Choroid plexus epithelial cell (primary cell): Measurements from ENCODE around the gene BLACAT1.

Experiments used
- DNase-seq: peaks from one replicate; pipeline ENCODE4 v3.0.0-alpha.2; 2010; ENCODE audit warnings: low read depth
- H3K4me3 ChIP-seq: 2 replicates; pipeline ENCODE4 v1.5.1; 2011; ENCODE audit warnings: low read depth, mild to moderate bottlenecking, control low read depth, low read length, moderate library complexity
- CTCF ChIP-seq: conservative IDR thresholded peaks from 2 replicates; pipeline ENCODE4 v1.5.1; 2011; ENCODE audit warnings: low read depth, mild to moderate bottlenecking, control low read depth, inconsistent platforms, low read length, moderate library complexity

The BLACAT1 gene

GRCh38 chr1:205424901-205425600 lies 30.8 kb downstream of the BLACAT1 start:
- H3K4me3 ChIP-seq: no peak overlapping the region
- DNase-seq: no peak
- TF ChIP-seq CTCF: no peak

- TF ChIP-seq CTCF: no peak
- H3K4me3 ChIP-seq: no peak overlapping the region
- no peak for DNase-seq
Measured at GRCh38 chr1:205423814-205424399, 31.9 kb downstream of the BLACAT1 start.

GRCh38 chr1:205422993-205423642 lies 32.7 kb downstream of the BLACAT1 start:
- no peak for TF ChIP-seq CTCF
- H3K4me3 ChIP-seq: no peak overlapping the region
- no peak for DNase-seq

- TF ChIP-seq CTCF: no peak
- DNase-seq: no peak
- no peak within 1 kb of the TSS for H3K4me3 ChIP-seq
Measured at GRCh38 chr1:205421798-205422197, 34.0 kb downstream of the BLACAT1 start, which contains the start of gene LEMD1. Gene LEMD1, minus strand, starts transcription at chr1:205422056. Its CDS starts 1,520 bp downstream, at chr1:205420536.

- H3K4me3 ChIP-seq: no peak overlapping the region
- DNase-seq: no peak
- no peak for TF ChIP-seq CTCF
Measured at GRCh38 chr1:205420938-205421337, 34.9 kb downstream of the BLACAT1 start.

- H3K4me3 ChIP-seq: no peak overlapping the region
- DNase-seq: no peak
- no peak for TF ChIP-seq CTCF
Measured at GRCh38 chr1:205417870-205418635, 37.8 kb downstream of the BLACAT1 start.
